T-helper 1 cell treated with Interleukin-12 subunit alpha and Interleukin-12 subunit beta and Interleukin-4 antibody, amounts not matched to agents 30 μg/mL and 1 μg/mL, for 36 hours (primary cell): ENCODE results near the gene ANGPTL3.
"Not testable (repeated sequence)": the region's sequence is repeated elsewhere in the genome, so short reads cannot be mapped to it uniquely, and the experiment has no call there.

Experiments
- H3K27ac Mint-ChIP-seq: one replicate; pipeline ENCODE4 v1.8.0; 2021; ENCODE audit warnings: mild to moderate bottlenecking, mixed read lengths
- H3K27me3 Mint-ChIP-seq: one replicate; pipeline ENCODE4 v1.8.0; 2021; ENCODE audit warnings: low read depth, mixed read lengths
- H3K36me3 Mint-ChIP-seq: one replicate; pipeline ENCODE4 v1.8.0; 2021; ENCODE audit warnings: low read depth, mixed read lengths
- H3K4me1 Mint-ChIP-seq: one replicate; pipeline ENCODE4 v1.8.0; 2021; ENCODE audit warnings: low read depth, mixed read lengths
- H3K4me3 Mint-ChIP-seq: one replicate; pipeline ENCODE4 v1.8.0; 2021; ENCODE audit warnings: mild to moderate bottlenecking, moderate library complexity, mixed read lengths
- H3K9me3 Mint-ChIP-seq: one replicate; pipeline ENCODE4 v1.8.0; 2021; ENCODE audit warnings: mixed read lengths

Gene ANGPTL3

GRCh38 chr1:62597281-62597680, at the start of gene ANGPTL3:
ANGPTL3 (plus strand) TSS chr1:62597520; CDS start chr1:62597567, 47 bp downstream.
- Mint-ChIP-seq H3K4me3 (no peak within 1 kb of the TSS), H3K4me1 (no peaks in the 10 kb centered on the region), H3K9me3 (no peaks in the 10 kb centered on the region), H3K27me3 (no peaks in the 10 kb centered on the region), H3K27ac (no peak within 1 kb of the TSS), H3K36me3 (no peaks in the 10 kb centered on the region)

GRCh38 chr1:62561306-62561705, 36.0 kb upstream of the ANGPTL3 start:
- Mint-ChIP-seq H3K4me3 (no peak overlapping the region), H3K27ac (no peak overlapping the region), H3K36me3 (no peaks in the 10 kb centered on the region), H3K27me3 (no peaks in the 10 kb centered on the region), H3K9me3 (no peaks in the 10 kb centered on the region), H3K4me1 (no peaks in the 10 kb centered on the region)

GRCh38 chr1:62567182-62567581, 30.1 kb upstream of the ANGPTL3 start:
- not testable (repeated sequence) for H3K27me3 Mint-ChIP-seq, H3K36me3 Mint-ChIP-seq, H3K27ac Mint-ChIP-seq

GRCh38 chr1:62567926-62568325, 29.4 kb upstream of the ANGPTL3 start:
- not testable (repeated sequence) for H3K4me1 Mint-ChIP-seq, H3K27me3 Mint-ChIP-seq, H3K4me3 Mint-ChIP-seq, H3K27ac Mint-ChIP-seq, H3K36me3 Mint-ChIP-seq
- peaks cover 13% of the 10 kb centered on the region for H3K9me3 Mint-ChIP-seq

More at GRCh38 chr1:62567182-62567581, 30.1 kb upstream of the ANGPTL3 start:
- not testable (repeated sequence) for H3K4me3 Mint-ChIP-seq, H3K4me1 Mint-ChIP-seq
- H3K9me3 Mint-ChIP-seq: peaks cover 13% of the 10 kb centered on the region

GRCh38 chr1:62571517-62571916, 25.8 kb upstream of the ANGPTL3 start:
- peaks cover 13% of the 10 kb centered on the region for H3K9me3 Mint-ChIP-seq
- not testable (repeated sequence) for H3K36me3 Mint-ChIP-seq, H3K4me1 Mint-ChIP-seq, H3K4me3 Mint-ChIP-seq, H3K27me3 Mint-ChIP-seq, H3K27ac Mint-ChIP-seq

GRCh38 chr1:62572476-62572875, 24.8 kb upstream of the ANGPTL3 start:
- H3K9me3 Mint-ChIP-seq: peaks cover 13% of the 10 kb centered on the region
- H3K27ac Mint-ChIP-seq: no peak overlapping the region
- H3K4me3 Mint-ChIP-seq: no peak overlapping the region
- H3K36me3 Mint-ChIP-seq: peaks cover 2% of the 10 kb centered on the region
- H3K27me3 Mint-ChIP-seq: no peaks in the 10 kb centered on the region
- H3K4me1 Mint-ChIP-seq: no peaks in the 10 kb centered on the region

- Mint-ChIP-seq H3K27me3 (no peaks in the 10 kb centered on the region), H3K36me3 (peaks cover 2% of the 10 kb centered on the region), H3K9me3 (peaks cover 10% of the 10 kb centered on the region), H3K4me1 (no peaks in the 10 kb centered on the region), H3K27ac (no peak overlapping the region), H3K4me3 (no peak overlapping the region)
These were observed 23.6 kb upstream of the ANGPTL3 start for GRCh38 chr1:62573675-62574074.

- Mint-ChIP-seq H3K4me1 (no peaks in the 10 kb centered on the region), H3K4me3 (no peak overlapping the region), H3K27me3 (no peaks in the 10 kb centered on the region), H3K27ac (no peak overlapping the region), H3K9me3 (no peaks in the 10 kb centered on the region), H3K36me3 (no peaks in the 10 kb centered on the region)
These were observed 11.7 kb upstream of the ANGPTL3 start for GRCh38 chr1:62585469-62586155.

- Mint-ChIP-seq H3K4me3 (no peak overlapping the region), H3K36me3 (no peaks in the 10 kb centered on the region), H3K27me3 (no peaks in the 10 kb centered on the region), H3K4me1 (no peaks in the 10 kb centered on the region), H3K27ac (no peak overlapping the region), H3K9me3 (no peaks in the 10 kb centered on the region)
These were observed 9.3 kb upstream of the ANGPTL3 start for GRCh38 chr1:62588000-62588399.

GRCh38 chr1:62589321-62589720, 8.0 kb upstream of the ANGPTL3 start:
- no peak overlapping the region for H3K4me3 Mint-ChIP-seq

GRCh38 chr1:62590255-62590969, 6.9 kb upstream of the ANGPTL3 start:
- Mint-ChIP-seq H3K27me3 (no peaks in the 10 kb centered on the region), H3K36me3 (no peaks in the 10 kb centered on the region), H3K27ac (no peak overlapping the region), H3K4me3 (no peak overlapping the region), H3K4me1 (no peaks in the 10 kb centered on the region), H3K9me3 (no peaks in the 10 kb centered on the region)

More at GRCh38 chr1:62589321-62589720, 8.0 kb upstream of the ANGPTL3 start:
- H3K4me1 Mint-ChIP-seq: no peaks in the 10 kb centered on the region
- H3K9me3 Mint-ChIP-seq: no peaks in the 10 kb centered on the region
- no peak overlapping the region for H3K27ac Mint-ChIP-seq
- no peaks in the 10 kb centered on the region for H3K36me3 Mint-ChIP-seq
- H3K27me3 Mint-ChIP-seq: no peaks in the 10 kb centered on the region

GRCh38 chr1:62590970-62591368, 6.4 kb upstream of the ANGPTL3 start:
- no peak overlapping the region for H3K4me3 Mint-ChIP-seq
- H3K27me3 Mint-ChIP-seq: no peaks in the 10 kb centered on the region
- no peaks in the 10 kb centered on the region for H3K4me1 Mint-ChIP-seq
- H3K36me3 Mint-ChIP-seq: no peaks in the 10 kb centered on the region
- no peak overlapping the region for H3K27ac Mint-ChIP-seq
- H3K9me3 Mint-ChIP-seq: no peaks in the 10 kb centered on the region

GRCh38 chr1:62593825-62594394, 3.4 kb upstream of the ANGPTL3 start:
- Mint-ChIP-seq H3K9me3 (no peaks in the 10 kb centered on the region), H3K36me3 (no peaks in the 10 kb centered on the region), H3K4me1 (no peaks in the 10 kb centered on the region), H3K27ac (no peak overlapping the region), H3K27me3 (no peaks in the 10 kb centered on the region), H3K4me3 (no peak overlapping the region)

- Mint-ChIP-seq H3K27ac (no peak overlapping the region), H3K4me3 (no peak overlapping the region), H3K36me3 (no peaks in the 10 kb centered on the region), H3K4me1 (no peaks in the 10 kb centered on the region), H3K9me3 (no peaks in the 10 kb centered on the region), H3K27me3 (no peaks in the 10 kb centered on the region)
These were observed 1.7 kb upstream of the ANGPTL3 start for GRCh38 chr1:62595647-62596046.

GRCh38 chr1:62599044-62599443, 1.7 kb downstream of the ANGPTL3 start:
- Mint-ChIP-seq H3K4me1 (no peaks in the 10 kb centered on the region), H3K27me3 (no peaks in the 10 kb centered on the region), H3K27ac (no peak overlapping the region), H3K9me3 (no peaks in the 10 kb centered on the region), H3K36me3 (no peaks in the 10 kb centered on the region), H3K4me3 (no peak overlapping the region)
